HepG2 (cell line): Measurements from ENCODE around the gene IFI30. TPM values are rescaled to one million over a fixed set of nuclear protein-coding genes. Genes with fewer than 3 reads are reported as not detected.
A peak's percentile ranks its signal among the peaks of the same experiment; 100 is the strongest.

Source experiments
- ATAC-seq: fragments of 200-7000 bp; cut with Tn5 transposase; 3 replicates; pipeline ENCODE4 v1.9.1; 2020; ENCODE audit warnings: mild to moderate bottlenecking, moderate library complexity
- BruUV-seq: library from RNA; stranded (reverse); fragments of 400-500 nt; replicated peaks from 2 replicates; lab custom pipeline; 2021; lab: Mats Ljungman, UMichigan
- CTCF ChIA-PET: fragments of 300-600 bp; formaldehyde crosslinking; extraction: SDS; loops from one replicate; lab custom pipeline; 2021; ENCODE audit warnings: low total read pairs, inconsistent platforms, low intra/inter-chr PET ratio; lab: Yijun Ruan, JAX
- POLR2A ChIA-PET: fragments of 350-600 bp; sonication (Branson Sonifier 250); formaldehyde crosslinking; loops from one replicate; lab custom pipeline; 2020; ENCODE audit warnings: antibody characterized with exemption, inconsistent platforms; lab: Yijun Ruan, JAX
- DNase-seq: peaks from one replicate; pipeline ENCODE4 v3.0.0-alpha.2; 2015; ENCODE audit warnings: low spot score
- FAIRE-seq: peaks from 3 replicates; lab custom pipeline; 2011; peaks lifted over from hg19 to GRCh38; lab: Jason Lieb, UNC
- H2AFZ ChIP-seq: one replicate; pipeline ENCODE4 v1.6.1; 2011; ENCODE audit warnings: low read length, inconsistent platforms
- H3K27ac ChIP-seq: fragments of 300-600 bp; 3 replicates; pipeline ENCODE4 v1.8.0; 2011; ENCODE audit warnings: mixed run types, mild to moderate bottlenecking, mixed read lengths, low read length, inconsistent platforms; ENCODE audit not compliant: insufficient read depth; ENCODE audit errors: extremely low read length
- H3K27me3 ChIP-seq, 2 experiments: fragments of 200-600 bp in 1 of 2; 2 replicates in 1 of 2; 3 replicates in 1 of 2; pipeline versions ENCODE4 v1.6.0 to v1.8.0; 2011; ENCODE audit warnings: low read length in 2 of 2, mild to moderate bottlenecking in 2 of 2, moderate library complexity in 2 of 2, inconsistent platforms in 1 of 2; ENCODE audit not compliant: insufficient read depth in 2 of 2, control insufficient read depth in 1 of 2
- H3K36me3 ChIP-seq, 2 experiments: fragments of 200-600 bp in 1 of 2; replicated peaks in 1 of 2; 2 replicates in 1 of 2; 3 replicates in 1 of 2; pipeline versions ENCODE4 v1.5.1 to v1.8.0; 2011; ENCODE audit warnings: low read length in 2 of 2, inconsistent platforms in 1 of 2; ENCODE audit not compliant: insufficient read depth in 2 of 2, control insufficient read depth in 1 of 2
- H3K4me1 ChIP-seq: 2 replicates; pipeline ENCODE4 v1.5.1; 2012; ENCODE audit warnings: low read length, inconsistent platforms; ENCODE audit not compliant: insufficient read depth
- H3K4me2 ChIP-seq: 2 replicates; pipeline ENCODE4 v1.6.0; 2011; ENCODE audit warnings: low read depth, low read length, inconsistent platforms
- H3K4me3 ChIP-seq, 3 experiments: fragments of 200-600 bp in 1 of 3; sonication (generic), shearing (Covaris generic) in 1 of 3; replicated peaks in 1 of 3; 2 replicates each; pipeline ENCODE4 v1.5.1; 2011 to 2016; ENCODE audit warnings: low read length in 3 of 3, inconsistent platforms in 2 of 3, low read depth in 2 of 3, mild to moderate bottlenecking in 2 of 3, control low read depth in 1 of 3, mixed read lengths in 1 of 3; ENCODE audit not compliant: insufficient read depth in 1 of 3
- H3K79me2 ChIP-seq: one replicate; pipeline ENCODE4 v1.6.1; 2011; ENCODE audit warnings: low read length, inconsistent platforms; ENCODE audit not compliant: insufficient read depth
- H3K9ac ChIP-seq: 2 replicates; pipeline ENCODE4 v1.6.0; 2011; ENCODE audit warnings: mild to moderate bottlenecking, low read depth, low read length, inconsistent platforms; ENCODE audit not compliant: insufficient read depth
- H3K9me3 ChIP-seq: 2 replicates; pipeline ENCODE4 v1.5.1; 2012; ENCODE audit warnings: mild to moderate bottlenecking, low read length
- H4K20me1 ChIP-seq: 2 replicates; pipeline ENCODE4 v1.6.0; 2011; ENCODE audit warnings: inconsistent platforms, mild to moderate bottlenecking, low read length, moderate library complexity; ENCODE audit not compliant: insufficient read depth
- CBFB ChIP-seq: sonication (generic); formaldehyde crosslinking; IDR thresholded peaks from 2 replicates; pipeline ENCODE4 v1.4.0; 2020; ENCODE audit warnings: missing genetic modification reagents
- PHF8 ChIP-seq: sonication (generic); formaldehyde crosslinking; IDR thresholded peaks from 2 replicates; pipeline ENCODE4 v1.5.0; 2020; ENCODE audit warnings: missing genetic modification reagents
- POGK ChIP-seq: sonication (generic); formaldehyde crosslinking; conservative IDR thresholded peaks from 2 replicates; pipeline ENCODE4 v1.8.0; 2022; ENCODE audit warnings: mild to moderate bottlenecking, moderate library complexity, missing genetic modification reagents
- UBTF ChIP-seq: sonication (generic); formaldehyde crosslinking; IDR thresholded peaks from 2 replicates; pipeline ENCODE4 v1.4.0; 2020; ENCODE audit warnings: mild to moderate bottlenecking, missing genetic modification reagents
- XRCC5 ChIP-seq: fragments of 200-400 bp; formaldehyde crosslinking; optimal IDR thresholded peaks from 2 replicates; pipeline ENCODE3; 2017; ENCODE audit warnings: mild to moderate bottlenecking, low read length
- ZNF292 ChIP-seq: sonication (generic); formaldehyde crosslinking; IDR thresholded peaks from 2 replicates; pipeline ENCODE4 v1.8.1; 2022; ENCODE audit warnings: mild to moderate bottlenecking, low read depth, missing genetic modification reagents, borderline replicate concordance
- ZNF543 ChIP-seq: sonication (generic); formaldehyde crosslinking; IDR thresholded peaks from 2 replicates; pipeline ENCODE4 v1.4.0; 2020; ENCODE audit warnings: mild to moderate bottlenecking, missing genetic modification reagents
- ZNF704 ChIP-seq: sonication (generic); formaldehyde crosslinking; IDR thresholded peaks from 2 replicates; pipeline ENCODE4 v1.8.1; 2023; ENCODE audit warnings: mild to moderate bottlenecking, inconsistent platforms, moderate library complexity, missing genetic modification reagents, borderline replicate concordance
- ZNF883 ChIP-seq: sonication (generic); formaldehyde crosslinking; IDR thresholded peaks from 2 replicates; pipeline ENCODE4 v1.5.1; 2020; ENCODE audit warnings: mild to moderate bottlenecking, missing genetic modification reagents; ENCODE audit errors: not compliant biosample characterization
- ZSCAN5A ChIP-seq: sonication (generic); formaldehyde crosslinking; IDR thresholded peaks from 2 replicates; pipeline ENCODE4 v1.8.0; 2022; ENCODE audit warnings: mild to moderate bottlenecking, missing genetic modification reagents, borderline replicate concordance
- ZZZ3 ChIP-seq: sonication (generic); formaldehyde crosslinking; IDR thresholded peaks from 2 replicates; pipeline ENCODE4 v1.4.0; 2020; ENCODE audit warnings: missing genetic modification reagents, mild to moderate bottlenecking, borderline replicate concordance
- WGBS: methylation state at CpG from one replicate; pipeline ENCODE4 v1.1.6; 2017; ENCODE audit warnings: low lambda C conversion rate; 5-methylcytosine and 5-hydroxymethylcytosine counted together
- in situ Hi-C: cut with HindIII; loops from 2 replicates; pipeline ENCODE4 v1.10.0; 2017; ENCODE audit warnings: low pct_unique_long_range_greater_than_20kb; ENCODE audit not compliant: extremely low pct_ligation_motif_present
- intact Hi-C: fragments of 100-400 bp; cut with micrococcal nuclease; formaldehyde crosslinking; loops from one replicate; pipeline ENCODE4 v1.10.0; 2022; ENCODE audit not compliant: unreplicated experiment
- polyA plus RNA-seq, 8 experiments: library from polyadenylated mRNA; depleted of rRNA in 3 of 8; stranded (reverse) in 7 of 8; unstranded in 1 of 8; fragments of >200 nt; fragmentation: Illumina TruSeq in 4 of 8; extraction: Trizol in 4 of 8; gene quantifications; 2 replicates each; pipeline versions ENCODE4 v1.2.1 to v1.2.3, GENCODE V29; 2011 to 2016; ENCODE audit warnings: low read depth in 4 of 8, missing spikeins in 1 of 8, mixed read lengths in 1 of 8; ENCODE audit not compliant: insufficient read depth in 1 of 8
- total RNA-seq, 5 experiments: library from RNA; depleted of rRNA; stranded (reverse); fragments of >200 nt; fragmentation: Illumina TruSeq; extraction: Trizol; gene quantifications; 2 replicates each; pipeline ENCODE4 v1.2.3, GENCODE V29; 2016; ENCODE audit warnings: low read depth in 1 of 5

The IFI30 gene
- total and polyA plus RNA-seq, 2 of the 13 experiments (the other 11 are each of a cell fraction or from before 2014, with no cell fraction given): 25.0 to 79.4 TPM

GRCh38 chr19:18203408-18203862 is 29.8 kb downstream of the IFI30 start:
- no TSS peak for BruUV-seq
- intact Hi-C loops (loop anchor here (5.0 kb wide), 1 partner anchor 119 kb away; the partner anchor contains the start of gene LSM4), in situ Hi-C loops (loop anchor here (10.0 kb wide), 1 partner anchor 211 kb away; the partner anchor contains the start of gene SSBP4)
- Histone ChIP-seq H3K4me3 (peak overlapping the region; percentile 67 to 94 (median 83)), H3K4me2 (peak overlapping the region; percentile 98), H3K27ac (peak overlapping the region; percentile 39), H3K27me3 (no peaks in the 10 kb centered on the region), H3K9ac (peak overlapping the region; percentile 63), H4K20me1 (no peaks in the 10 kb centered on the region), H3K4me1 (peaks cover 13% of the 10 kb centered on the region), H3K79me2 (no peaks in the 10 kb centered on the region), H3K36me3 (peaks cover 5 to 6% of the 10 kb centered on the region in 2 experiments; a peak in 2 of 5 replicates), H3K9me3 (no peaks in the 10 kb centered on the region), H2AFZ (no peak overlapping the region)
- ChIA-PET POLR2A (interaction anchor here (0.7 to 4.0 kb wide), 6 partner anchors 11 to 182 kb away, joined by 3 to 27 read pairs (median 8); partner anchors contain the start of genes GDF15, JUND and MPV17L2), CTCF (no interaction called here)
- DNase-seq (no peak), FAIRE-seq (no peak), ATAC-seq (no peak; the same call in 1 of the 3 replicates)
- WGBS: 5% methylated on average over 11 of the region's 38 CpGs
- TF ChIP-seq PHF8 (CRISPR knock-in tag) (peak; percentile 46), UBTF (CRISPR knock-in tag) (peak; percentile 40; the same call in 1 of the 2 replicates), CBFB (CRISPR knock-in tag) (no peak), ZSCAN5A (CRISPR knock-in tag) (no peak), ZNF543 (CRISPR knock-in tag) (no peak), ZZZ3 (CRISPR knock-in tag) (no peak), ZNF704 (CRISPR knock-in tag) (0 out of 2 replicates have a peak, but pooled peaks have one; percentile 21), ZNF292 (CRISPR knock-in tag) (0 out of 2 replicates have a peak, but pooled peaks have one; percentile 51), POGK (CRISPR knock-in tag) (peak; percentile 50; the same call in 1 of the 2 replicates), ZNF883 (CRISPR knock-in tag) (peak; percentile 28), XRCC5 (no peak)
